GM21360 (cell line): ENCODE data around the gene MIPEP.
"Not testable (repeated sequence)": the region's sequence is repeated elsewhere in the genome, so short reads cannot be mapped to it uniquely, and the experiment has no call there.

ENCODE experiments used
- ATAC-seq: cut with Tn5 transposase; IDR thresholded peaks from one replicate; pipeline ENCODE4 v1.9.1; 2021; ENCODE audit warnings: mild to moderate bottlenecking, moderate library complexity; ENCODE audit not compliant: unreplicated experiment

Gene MIPEP

DNA sequence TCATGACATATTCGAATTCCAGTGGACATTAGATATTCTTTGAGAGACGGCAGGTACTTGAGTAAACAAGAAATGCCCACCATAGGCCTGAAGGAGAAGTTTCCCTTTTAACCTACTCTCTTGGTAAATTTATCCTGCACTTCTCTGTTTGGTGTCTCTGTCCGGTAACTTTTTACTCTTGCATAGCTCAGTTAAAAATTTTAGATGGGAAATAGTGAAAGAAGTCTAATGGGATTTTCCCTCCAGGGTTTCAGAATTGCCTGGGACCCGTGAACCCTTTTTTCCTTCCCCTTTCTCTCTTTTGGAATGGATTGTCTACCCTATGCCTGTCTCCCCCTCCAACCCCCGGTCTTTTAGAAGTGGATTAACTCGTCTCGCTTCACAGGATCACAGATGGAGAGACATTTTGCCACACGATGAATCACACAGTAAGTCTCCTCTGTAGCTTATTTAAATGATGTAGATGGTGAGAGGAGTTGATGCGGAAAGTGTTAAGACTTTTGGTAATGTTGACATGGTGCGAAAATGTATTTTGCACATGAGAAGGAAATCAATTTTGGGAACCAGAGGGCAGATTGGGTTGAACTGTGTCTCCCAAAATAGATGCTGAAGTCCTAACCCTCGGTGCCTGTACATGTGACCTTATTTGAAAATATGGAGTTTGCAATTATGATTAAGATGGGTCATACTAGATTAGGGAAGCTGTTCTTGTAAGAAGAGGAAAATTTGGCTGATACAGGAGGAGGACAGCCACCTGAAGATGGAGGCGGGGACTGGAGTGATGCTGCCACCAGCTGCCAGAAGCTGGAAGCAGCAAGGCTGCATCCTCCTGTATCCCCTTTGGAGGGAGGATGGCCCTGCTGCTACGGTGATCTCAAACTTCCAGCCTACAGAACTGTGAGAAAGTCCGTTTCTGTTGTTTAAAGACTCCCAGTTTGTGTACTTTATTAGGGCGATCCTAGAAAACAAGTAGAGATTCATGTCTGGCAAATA lies 711 bp upstream of the MIPEP start:
- peak; percentile 9 for ATAC-seq

DNA sequence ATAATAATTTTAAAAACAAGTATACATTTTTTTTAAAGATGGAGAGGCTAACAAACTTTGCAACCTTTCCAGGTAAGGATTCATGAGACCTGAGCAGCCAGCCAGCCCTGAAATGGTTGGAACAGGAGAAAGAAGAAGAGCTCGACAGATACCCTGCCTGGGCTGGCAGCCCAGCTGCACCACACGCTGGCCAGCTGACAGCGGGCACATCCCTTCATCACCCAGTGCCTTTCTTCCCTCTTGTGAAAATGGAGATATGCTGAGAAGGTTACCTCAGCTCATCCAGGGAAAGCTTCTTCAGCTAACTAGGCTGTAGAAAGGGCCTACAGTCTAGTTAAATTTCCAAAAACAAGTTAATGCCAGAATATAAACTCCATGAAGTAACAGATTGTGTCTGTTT lies 4.8 kb downstream of the MIPEP start:
- not testable (repeated sequence) for ATAC-seq

DNA sequence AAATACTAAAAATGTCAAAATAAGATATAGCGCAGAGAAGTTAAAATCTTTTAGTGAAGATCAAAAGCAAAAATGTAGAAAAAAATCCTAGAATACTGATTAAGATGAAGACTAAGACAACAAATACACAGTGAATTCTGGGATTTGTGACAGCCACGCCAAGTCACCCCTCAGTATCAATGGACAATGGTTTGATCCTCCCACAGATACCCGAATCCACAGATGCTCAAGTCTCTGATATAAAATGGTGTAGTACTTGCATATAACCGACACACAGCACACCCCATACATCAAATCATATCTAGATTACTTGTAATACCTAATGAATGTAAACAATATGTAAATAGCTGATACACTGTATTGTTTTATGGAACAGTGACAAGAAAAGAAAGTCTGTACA lies 5.9 kb downstream of the MIPEP start:
- ATAC-seq: no peak

DNA sequence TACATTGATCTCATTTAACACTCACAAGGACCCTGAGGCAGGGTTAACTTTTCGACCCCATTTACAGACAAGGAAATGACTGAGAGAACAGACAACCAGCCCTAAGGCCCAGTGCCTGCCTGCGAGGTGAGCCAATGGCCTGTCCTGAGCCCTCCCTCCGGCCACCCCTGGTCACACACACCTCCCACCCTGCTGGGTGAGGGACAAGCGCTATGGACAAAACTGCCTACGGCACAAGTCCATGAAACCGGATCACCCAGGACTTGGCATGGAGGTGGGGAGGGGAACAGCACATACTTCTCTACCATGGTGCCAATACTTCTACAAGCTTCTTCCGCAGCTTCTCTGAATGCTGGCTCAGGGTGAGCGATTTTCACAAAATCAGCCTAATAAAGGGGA lies 7.8 kb downstream of the MIPEP start:
- ATAC-seq: not testable (repeated sequence)

DNA sequence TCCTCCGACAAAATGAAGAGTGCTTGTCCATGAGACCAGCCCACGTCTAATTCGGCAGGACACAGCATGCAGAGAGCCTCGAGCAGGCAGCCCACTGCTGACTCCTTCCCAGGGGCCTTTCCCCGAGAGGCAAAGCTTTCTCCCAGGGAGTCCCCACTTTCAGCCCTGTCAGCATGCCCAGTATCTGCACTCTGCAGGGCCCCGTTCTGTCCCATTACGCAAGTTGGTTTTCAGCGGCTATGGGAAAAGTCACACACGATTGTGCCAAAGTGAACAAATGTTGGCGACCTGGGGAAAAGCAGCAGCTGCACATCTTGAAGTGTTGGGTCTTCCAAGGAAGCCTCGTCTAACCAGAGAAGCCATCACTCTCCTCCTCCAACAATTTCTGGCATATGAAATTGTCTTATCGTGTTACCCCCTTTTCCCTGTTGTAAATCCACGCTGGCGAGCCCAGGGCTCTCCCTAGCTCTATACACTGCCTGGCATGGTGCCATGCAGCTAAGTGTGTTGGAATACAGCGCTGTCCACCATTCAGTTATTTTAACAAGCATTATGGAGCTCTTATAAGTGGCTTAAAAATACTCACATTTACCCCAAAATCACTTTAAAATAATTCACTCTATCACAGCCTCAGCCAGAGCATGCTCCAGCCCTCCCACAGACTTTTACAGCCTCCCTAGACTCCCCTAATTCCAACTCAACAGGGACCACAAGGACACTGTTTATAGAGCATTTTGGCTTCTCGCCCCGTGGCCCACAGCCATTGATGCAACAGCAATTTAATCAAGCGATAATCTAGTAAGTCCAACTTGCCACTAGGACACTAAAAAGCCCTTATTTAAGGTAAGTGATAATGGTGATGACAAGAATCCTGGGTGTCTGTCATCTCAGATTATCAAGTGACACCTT lies 8.5 kb downstream of the MIPEP start:
- not testable (repeated sequence) for ATAC-seq

DNA sequence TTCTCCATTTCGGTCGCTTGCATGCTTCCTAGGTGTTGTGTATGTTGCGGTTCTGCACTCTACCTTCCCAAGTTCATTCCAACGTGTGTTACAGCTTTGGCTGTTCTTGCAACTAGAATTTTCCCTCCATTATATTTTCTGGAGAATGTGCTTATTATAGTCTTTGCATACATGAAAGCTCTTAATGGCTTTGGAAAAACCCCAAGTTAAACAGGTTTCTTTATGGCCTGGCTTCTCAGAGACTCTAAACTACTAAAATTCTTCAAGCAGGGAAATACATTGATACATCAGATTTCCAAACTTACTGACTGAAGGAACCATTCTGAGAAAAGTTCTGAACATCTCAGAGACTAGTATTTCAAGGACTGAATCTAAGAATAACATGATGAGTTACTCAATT lies 11.9 kb downstream of the MIPEP start:
- ATAC-seq: no peak

DNA sequence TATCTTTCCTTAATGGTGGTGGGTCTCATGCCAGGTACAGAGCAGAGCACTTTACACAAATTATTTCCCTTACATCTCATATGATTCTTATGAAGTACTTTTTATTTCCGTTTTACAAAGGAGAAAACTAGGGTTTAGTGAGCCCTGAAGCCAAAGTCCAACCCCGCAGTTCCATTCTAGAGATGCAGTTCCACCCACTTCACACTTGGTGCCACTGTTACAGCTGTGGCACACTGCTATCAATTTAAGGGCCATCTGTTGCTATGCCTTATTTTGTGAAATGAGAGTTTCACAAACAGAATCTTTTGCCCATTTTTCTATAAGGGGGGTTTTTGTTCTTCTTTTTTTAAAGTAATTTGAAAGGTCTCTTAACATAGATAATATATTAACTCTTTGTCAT lies 12.9 kb downstream of the MIPEP start:
- ATAC-seq: no peak

DNA sequence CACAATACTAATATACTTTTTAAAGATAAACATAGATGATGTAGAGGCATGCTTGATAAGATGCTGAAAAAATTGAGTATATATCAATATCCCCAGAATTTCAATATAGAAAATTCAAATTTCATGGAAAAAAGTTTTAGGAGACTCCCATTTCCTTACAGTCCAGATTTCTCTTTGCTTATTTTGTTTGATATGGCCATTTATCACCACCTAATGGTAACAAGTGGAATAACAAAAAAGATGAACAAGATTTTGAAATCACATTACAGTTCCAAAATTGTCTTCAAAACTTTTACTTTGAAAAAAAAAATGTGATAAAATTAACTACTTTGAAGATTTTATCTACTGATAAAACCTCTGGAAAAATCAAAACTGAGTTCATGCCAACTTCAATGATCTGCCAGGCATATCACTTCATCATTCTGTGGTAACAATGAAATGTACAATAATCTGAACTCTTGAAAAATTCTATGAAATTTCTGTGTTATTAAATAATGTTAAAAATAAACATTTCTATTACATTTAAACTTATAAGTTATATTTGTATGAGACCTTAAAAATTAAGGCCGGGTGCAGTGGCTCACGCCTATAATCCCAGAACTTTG lies 17.5 kb downstream of the MIPEP start:
- no peak for ATAC-seq

DNA sequence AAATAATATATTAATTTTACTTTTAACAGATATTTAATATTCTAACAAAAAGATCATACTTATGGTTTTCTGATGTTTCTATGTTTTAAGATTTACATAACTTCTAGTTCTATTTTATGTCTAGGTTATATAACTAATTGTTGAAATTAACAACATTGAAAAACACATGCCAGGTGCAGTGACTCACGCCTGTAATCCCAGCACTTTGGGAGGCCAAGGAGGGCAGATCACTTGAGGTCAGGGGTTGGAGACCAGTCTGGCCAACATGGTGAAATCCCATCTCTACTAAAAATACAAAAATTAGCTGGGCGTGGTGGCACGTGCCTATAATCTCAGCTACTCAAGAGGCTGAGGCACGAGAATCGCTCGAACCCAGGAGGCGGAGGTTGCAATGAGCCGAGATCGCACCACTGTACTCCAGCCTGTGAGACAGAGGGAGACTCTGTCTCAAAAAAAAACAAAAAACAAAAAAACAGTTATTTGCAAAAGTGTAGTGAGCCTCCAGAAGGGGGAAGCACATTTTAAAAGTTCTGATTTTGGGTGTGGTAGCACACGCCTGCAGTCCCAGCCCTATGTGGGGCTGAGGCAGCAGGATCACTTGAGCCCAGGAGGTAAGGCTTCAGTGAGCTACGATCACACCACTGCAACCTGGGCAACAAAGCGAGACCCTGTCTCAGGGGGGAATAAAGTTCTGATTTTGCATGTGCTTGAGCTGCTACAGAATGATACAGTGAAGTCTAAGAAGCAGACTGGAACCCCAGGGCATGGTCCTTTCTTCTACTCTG lies 18.7 kb downstream of the MIPEP start:
- ATAC-seq: no peak

DNA sequence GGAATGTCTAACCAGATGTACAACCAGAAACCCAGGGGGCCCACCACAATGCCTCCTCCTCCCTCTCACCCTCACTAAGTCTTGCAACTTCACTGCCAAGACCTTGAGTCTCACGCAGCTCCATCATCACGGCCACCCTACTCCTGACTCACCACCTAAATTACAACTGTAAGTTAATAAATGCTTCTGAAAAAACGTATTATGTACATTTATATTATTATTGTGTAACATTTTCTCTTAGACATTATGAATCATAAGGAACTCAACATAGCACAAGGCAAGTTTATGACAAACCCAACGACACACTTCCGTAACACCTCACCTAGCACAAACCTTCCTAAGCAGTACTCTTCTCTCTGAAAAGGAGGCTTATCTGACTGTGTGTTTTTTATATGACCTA lies 20.7 kb downstream of the MIPEP start:
- ATAC-seq: no peak

DNA sequence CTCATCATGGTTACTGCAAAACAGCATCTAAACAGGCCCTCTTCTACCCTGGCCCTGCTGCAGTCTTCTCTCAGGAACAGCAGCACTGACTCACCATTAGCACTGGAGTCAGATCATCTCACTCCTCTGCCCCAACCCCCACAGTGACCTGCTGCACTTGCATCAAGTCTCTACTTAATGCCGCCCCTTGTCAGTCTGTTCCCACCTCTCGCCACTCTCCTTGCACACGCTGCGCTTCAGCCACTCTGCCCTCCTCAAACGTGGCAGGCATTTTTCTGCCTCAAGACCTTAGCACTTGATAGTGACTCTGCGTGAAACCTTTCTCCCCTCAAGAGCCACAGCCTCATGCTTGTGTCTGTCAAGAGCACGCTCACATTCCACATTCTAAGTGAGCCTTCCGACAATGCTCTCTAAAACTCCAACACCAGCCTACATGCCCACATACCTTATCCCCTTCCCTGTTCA lies 22.1 kb downstream of the MIPEP start:
- ATAC-seq: no peak

DNA sequence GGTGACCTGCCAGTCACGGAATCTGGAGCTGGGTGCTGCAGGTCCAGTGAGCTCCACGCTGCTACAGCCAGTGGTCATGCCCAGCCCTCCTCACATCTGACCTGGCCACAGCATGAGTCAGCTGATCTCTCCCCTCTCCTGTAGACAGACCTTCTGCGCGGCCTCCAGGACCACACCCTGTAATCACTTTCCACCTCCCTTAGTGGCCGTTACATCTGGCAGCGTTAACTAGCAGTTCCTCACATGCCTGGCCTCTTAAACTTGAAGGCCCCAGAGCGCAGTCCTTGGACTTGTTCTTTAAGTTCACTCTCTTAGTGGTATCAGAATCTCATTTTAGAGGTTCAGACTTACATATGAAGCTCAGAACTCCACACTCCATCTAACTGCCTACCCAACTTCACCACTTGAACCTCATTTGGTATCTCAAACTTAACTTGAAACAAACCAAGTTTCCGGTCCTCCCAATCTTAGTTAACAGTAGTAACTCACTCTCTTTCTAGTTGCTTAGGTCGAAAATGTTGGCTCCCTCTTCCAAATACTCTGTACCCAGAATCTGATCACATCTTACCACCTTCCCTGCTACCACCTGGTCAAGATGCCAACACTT lies 22.7 kb downstream of the MIPEP start:
- ATAC-seq: no peak

DNA sequence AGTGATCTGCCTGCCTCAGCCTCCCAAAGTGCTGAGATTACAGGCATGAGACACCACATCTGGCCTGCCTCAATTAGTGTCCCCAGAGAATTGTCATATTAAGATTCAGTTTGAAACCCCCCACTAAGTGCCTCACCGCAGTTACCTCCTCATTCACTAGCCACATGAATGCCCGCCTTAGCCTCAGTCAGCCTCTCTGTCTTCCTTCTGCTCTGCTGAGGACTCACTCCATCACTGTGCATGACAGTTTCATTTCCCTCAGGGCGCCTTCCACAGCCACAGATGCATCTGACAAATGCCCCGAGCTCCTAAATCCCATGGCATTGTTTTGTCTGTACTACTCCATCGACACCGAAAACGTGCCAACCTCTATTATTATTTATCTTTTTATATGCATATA lies 23.3 kb downstream of the MIPEP start:
- ATAC-seq: no peak

DNA sequence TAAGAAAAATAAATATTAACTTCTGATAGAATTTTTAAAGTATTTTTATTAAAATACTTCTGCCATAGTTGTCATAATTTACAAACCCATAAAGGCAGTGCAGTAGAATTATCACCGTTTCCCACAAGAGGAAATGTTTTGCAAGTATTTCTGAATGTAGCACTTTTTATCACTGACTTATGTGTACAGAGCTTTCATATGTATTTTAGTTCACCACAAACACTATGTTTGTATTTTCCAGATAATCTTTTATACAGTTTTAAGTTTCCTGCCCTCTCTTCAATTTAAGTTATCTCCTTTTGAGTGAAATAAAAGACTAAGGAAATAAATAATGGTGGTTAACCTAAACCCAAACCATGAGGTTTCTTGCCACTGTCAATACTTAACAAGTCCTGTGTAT lies 24.2 kb downstream of the MIPEP start:
- ATAC-seq: no peak

DNA sequence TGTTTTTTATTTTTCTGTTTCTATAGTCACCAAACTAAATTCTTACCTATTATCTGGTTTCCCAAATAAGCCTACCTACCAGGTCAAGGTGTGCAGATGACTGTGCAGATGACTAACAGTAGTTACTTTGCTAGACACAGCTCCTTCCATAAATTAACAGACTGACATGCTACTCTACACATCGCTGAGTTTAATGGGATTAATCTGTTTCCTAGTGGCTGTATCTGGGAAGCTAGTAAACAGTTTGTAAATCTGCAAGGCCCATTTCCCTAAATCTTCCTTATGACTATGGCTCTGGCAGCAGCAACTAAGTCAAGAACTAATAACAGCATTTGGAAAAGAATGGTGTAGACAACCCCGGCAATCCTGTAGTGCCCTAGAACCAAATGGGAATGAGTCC lies 27.9 kb downstream of the MIPEP start:
- no peak for ATAC-seq

DNA sequence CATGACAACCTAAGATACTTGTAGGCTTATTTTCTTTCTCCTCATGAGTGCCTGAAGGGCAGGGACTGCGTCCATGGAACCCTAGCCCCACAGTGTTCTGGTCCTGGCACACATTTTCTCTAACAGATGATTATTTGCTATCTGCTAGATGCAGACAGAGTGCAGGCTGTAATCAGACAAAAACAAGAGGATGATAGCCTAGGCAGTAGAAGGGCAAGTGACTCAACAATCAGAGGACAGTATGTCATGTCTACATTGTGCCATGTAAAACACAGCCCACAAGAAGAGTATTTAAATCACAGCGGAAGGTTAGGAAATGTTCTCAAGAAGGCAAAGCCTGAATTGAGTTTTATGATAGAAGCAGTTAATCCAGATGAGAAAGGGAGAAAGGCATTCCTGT lies 29.3 kb downstream of the MIPEP start:
- no peak for ATAC-seq

DNA sequence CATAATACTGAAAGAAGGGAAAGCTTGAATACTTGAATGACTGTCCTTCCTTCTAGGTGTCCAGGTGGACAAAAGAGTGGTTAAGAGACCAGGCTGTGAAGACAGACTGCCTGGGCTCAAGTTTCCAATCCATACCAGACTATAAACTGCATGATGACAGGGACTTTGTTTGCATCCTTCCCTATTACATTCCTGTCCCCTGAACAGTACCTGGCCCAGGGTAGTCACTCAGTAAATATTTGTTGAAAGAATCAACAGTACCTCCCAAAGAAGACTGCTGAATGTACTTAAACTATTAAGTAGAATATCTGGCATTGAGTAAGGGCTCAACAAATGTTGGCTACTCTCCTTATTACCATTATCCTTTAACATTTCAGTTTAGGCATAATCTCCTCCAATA lies 29.7 kb downstream of the MIPEP start:
- no peak for ATAC-seq

DNA sequence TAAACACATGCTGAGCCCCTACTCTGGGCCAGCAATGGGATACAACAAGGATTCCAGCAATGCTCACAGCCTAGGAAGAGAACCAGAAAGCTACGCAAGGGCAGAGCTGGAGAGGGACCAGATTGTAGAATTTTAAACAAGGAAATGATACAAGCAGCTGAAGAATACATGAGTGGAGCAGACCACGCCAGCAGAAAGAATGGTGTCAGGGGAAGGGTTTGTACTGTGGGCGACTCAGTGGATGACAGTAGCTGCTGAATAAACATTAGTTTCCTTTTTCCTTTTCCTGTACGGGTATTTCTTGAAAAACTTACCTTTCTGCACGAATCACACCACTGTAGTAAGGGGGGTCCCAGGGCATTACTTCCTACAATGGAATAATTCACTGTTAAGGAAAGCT lies 30.7 kb downstream of the MIPEP start:
- ATAC-seq: no peak

DNA sequence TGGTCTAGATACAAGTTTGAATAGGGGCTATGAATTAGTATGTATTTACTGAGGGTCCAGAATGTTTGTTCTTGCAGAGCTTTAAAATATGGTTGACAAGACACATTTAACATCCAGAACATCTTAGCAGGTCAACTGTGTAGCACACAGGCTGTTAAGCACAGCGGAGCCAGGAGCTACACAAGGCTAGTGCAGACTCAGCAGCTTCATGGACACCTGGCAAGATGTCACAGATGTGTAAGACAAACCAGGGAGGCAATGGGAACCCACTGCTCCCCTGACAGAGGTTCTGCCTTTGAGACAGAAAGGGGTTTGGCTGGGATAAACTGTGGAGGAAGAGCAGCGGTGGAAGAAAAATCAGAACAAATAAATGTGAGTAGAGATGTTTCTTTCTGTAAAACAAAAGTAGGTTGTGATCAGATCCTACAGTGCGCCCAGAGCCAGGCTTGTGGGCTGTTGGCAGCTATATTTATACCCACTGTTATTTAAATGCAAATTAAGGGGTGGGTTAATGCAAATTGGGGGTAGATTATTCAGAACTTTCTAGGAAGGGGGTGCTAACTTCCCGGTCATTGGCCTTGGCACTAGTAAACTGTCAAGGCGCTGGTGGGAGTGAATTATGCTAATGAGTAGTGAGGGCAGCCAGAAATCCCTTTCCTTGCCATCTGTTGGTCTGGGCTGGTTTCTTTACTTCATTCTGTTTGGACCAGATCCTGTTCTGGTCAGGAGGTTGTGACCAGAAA lies 33.0 kb downstream of the MIPEP start:
- ATAC-seq: no peak
